ENCODE measurements around the gene LCP2.

Gene LCP2

DNA sequence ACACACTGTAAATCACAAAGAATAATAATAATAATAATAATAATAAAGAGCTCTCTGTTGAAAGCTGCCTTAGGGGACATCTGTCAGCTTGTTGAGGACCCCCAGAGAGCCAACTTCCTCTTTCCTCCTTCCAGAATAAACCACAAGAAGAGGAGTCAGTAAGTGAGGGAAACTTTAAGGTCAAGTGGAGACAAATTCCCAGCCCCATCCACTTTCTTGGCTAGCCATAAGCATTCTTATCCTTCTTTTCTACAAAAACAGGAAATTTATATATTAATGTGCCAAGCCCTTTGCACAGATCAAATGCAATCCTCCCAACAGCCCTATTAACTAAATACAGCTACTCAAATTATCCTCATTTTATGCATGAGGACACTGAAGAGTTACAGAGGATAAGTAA lies 74.2 kb downstream of the LCP2 start:
- no peak overlapping the region for H3K4me3 ChIP-seq (ENCODE audit: low read length)

DNA sequence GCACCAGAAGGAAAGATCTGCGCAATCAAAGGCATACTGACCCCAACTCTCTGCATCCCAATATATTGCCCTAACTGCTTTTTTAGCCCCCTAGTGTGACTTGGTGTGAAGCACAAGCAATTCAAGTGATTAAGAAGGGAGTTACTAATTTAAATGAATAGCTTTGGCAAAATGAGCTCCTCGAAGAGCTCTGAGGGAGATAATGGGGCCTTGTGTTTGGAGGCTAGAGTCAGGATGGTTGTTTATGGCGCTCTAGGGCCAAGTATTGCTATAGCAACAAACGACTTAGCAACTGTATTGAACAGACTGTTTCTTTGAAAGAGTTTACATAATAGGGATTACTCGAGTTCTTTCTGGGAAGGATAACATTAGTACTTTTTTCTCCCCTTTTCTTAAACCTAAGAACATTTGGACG lies 76.2 kb downstream of the LCP2 start:
- Histone ChIP-seq H3K9me3 (ENCODE audit: insufficient read depth, low read depth, low read length) (no peaks in the 10 kb centered on the region), H3K27ac (ENCODE audit: low read depth, low read length) (no peak overlapping the region), H3K4me1 (ENCODE audit: insufficient read depth, low read length) (peaks cover 28% of the 10 kb centered on the region), H3K27me3 (ENCODE audit: insufficient read depth, low read length) (peaks cover 10% of the 10 kb centered on the region; the same call in 1 of the 2 replicates), H3K36me3 (ENCODE audit: insufficient read depth, low read length) (no peaks in the 10 kb centered on the region), H3K4me3 (ENCODE audit: low read length) (no peak overlapping the region), H3K9ac (ENCODE audit: low read depth, low read length) (no peak overlapping the region)
- 52% methylated on average over 6 of the region's 6 CpGs for WGBS

More for the DNA sequence above, 74.2 kb downstream of the LCP2 start:
- Histone ChIP-seq H3K4me1 (ENCODE audit: insufficient read depth, low read length) (peaks cover 28% of the 10 kb centered on the region), H3K27ac (ENCODE audit: low read depth, low read length) (no peak overlapping the region), H3K9ac (ENCODE audit: low read depth, low read length) (no peak overlapping the region), H3K27me3 (ENCODE audit: insufficient read depth, low read length) (0 out of 2 replicates have a peak, but pooled peaks cover 4% of the 10 kb centered on the region), H3K9me3 (ENCODE audit: insufficient read depth, low read depth, low read length) (no peaks in the 10 kb centered on the region), H3K36me3 (ENCODE audit: insufficient read depth, low read length) (no peaks in the 10 kb centered on the region)

DNA sequence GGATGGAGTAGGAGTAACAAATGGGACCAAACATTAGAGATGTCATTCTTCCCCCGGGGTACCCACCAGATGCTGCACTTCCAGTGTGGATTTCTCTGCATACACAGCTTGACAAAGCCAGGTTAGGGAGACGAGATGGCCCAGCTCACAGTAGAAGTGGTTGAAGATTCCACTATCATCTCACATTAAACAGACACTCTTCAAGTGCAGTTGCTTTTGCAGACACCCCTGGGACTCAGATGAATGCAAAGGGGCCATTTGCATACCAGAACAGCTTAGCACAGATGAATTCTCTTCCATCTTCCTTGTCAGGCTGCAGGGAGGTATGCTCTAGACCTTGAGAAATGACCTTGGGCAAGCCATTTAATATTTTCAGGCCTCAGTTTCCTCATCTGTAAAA lies 77.4 kb downstream of the LCP2 start:
- Histone ChIP-seq H3K4me3 (ENCODE audit: low read length) (no peak overlapping the region), H3K9ac (ENCODE audit: low read depth, low read length) (no peak overlapping the region), H3K27me3 (ENCODE audit: insufficient read depth, low read length) (peaks cover 10% of the 10 kb centered on the region; the same call in 1 of the 2 replicates), H3K9me3 (ENCODE audit: insufficient read depth, low read depth, low read length) (no peaks in the 10 kb centered on the region), H3K27ac (ENCODE audit: low read depth, low read length) (no peak overlapping the region), H3K4me1 (ENCODE audit: insufficient read depth, low read length) (peaks cover 28% of the 10 kb centered on the region), H3K36me3 (ENCODE audit: insufficient read depth, low read length) (no peaks in the 10 kb centered on the region)
- 84% methylated on average over 2 of the region's 2 CpGs for WGBS

- peaks cover 10% of the 10 kb centered on the region; the same call in 1 of the 2 replicates for H3K27me3 ChIP-seq (ENCODE audit: insufficient read depth, low read length)
- no peak overlapping the region for H3K27ac ChIP-seq (ENCODE audit: low read depth, low read length)
- H3K4me1 ChIP-seq (ENCODE audit: insufficient read depth, low read length): peaks cover 28% of the 10 kb centered on the region
- H3K36me3 ChIP-seq (ENCODE audit: insufficient read depth, low read length): no peaks in the 10 kb centered on the region
- WGBS: 89% methylated on average over 2 of the region's 2 CpGs
- H3K4me3 ChIP-seq (ENCODE audit: low read length): no peak overlapping the region
- H3K9ac ChIP-seq (ENCODE audit: low read depth, low read length): no peak overlapping the region
- H3K9me3 ChIP-seq (ENCODE audit: insufficient read depth, low read depth, low read length): no peaks in the 10 kb centered on the region
Observed at GRCh38 chr5:170219615-170220014, 78.0 kb downstream of the LCP2 start.

DNA sequence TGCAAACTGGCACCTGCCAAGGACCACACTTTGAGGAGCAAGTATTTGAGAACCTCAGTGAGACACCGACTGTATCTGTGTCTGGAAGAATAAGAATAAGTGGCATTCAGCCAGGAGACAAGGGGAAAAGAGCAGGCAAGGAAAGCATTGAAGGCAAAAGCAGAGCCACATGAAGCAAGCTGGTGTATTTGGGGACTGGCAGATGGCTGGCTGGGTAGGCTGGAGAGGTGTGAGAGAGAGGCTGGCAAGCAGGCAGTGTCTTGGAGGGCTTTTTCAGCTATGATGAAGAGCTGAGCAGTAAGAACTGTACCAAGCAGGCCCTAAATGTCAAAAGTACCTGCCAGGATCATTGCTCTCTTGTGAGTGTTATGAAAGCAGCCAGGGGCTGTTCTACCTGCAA lies 78.9 kb downstream of the LCP2 start:
- Histone ChIP-seq H3K4me1 (ENCODE audit: insufficient read depth, low read length) (peaks cover 24% of the 10 kb centered on the region), H3K27me3 (ENCODE audit: insufficient read depth, low read length) (peaks cover 10% of the 10 kb centered on the region; the same call in 1 of the 2 replicates), H3K9ac (ENCODE audit: low read depth, low read length) (no peak overlapping the region), H3K27ac (ENCODE audit: low read depth, low read length) (no peak overlapping the region), H3K4me3 (ENCODE audit: low read length) (no peak overlapping the region), H3K9me3 (ENCODE audit: insufficient read depth, low read depth, low read length) (no peaks in the 10 kb centered on the region), H3K36me3 (ENCODE audit: insufficient read depth, low read length) (no peaks in the 10 kb centered on the region)
- 84% methylated on average over 1 of the region's 1 CpG for WGBS

GRCh38 chr5:170217831-170218230 lies 79.7 kb downstream of the LCP2 start:
- no peak overlapping the region for H3K27ac ChIP-seq (ENCODE audit: low read depth, low read length)
- H3K27me3 ChIP-seq (ENCODE audit: insufficient read depth, low read length): peaks cover 10% of the 10 kb centered on the region; the same call in 1 of the 2 replicates
- H3K4me1 ChIP-seq (ENCODE audit: insufficient read depth, low read length): peaks cover 20% of the 10 kb centered on the region
- H3K9me3 ChIP-seq (ENCODE audit: insufficient read depth, low read depth, low read length): no peaks in the 10 kb centered on the region
- no peak overlapping the region for H3K9ac ChIP-seq (ENCODE audit: low read depth, low read length)
- H3K4me3 ChIP-seq (ENCODE audit: low read length): no peak overlapping the region
- H3K36me3 ChIP-seq (ENCODE audit: insufficient read depth, low read length): no peaks in the 10 kb centered on the region
- WGBS: 93% methylated on average over 5 of the region's 5 CpGs

DNA sequence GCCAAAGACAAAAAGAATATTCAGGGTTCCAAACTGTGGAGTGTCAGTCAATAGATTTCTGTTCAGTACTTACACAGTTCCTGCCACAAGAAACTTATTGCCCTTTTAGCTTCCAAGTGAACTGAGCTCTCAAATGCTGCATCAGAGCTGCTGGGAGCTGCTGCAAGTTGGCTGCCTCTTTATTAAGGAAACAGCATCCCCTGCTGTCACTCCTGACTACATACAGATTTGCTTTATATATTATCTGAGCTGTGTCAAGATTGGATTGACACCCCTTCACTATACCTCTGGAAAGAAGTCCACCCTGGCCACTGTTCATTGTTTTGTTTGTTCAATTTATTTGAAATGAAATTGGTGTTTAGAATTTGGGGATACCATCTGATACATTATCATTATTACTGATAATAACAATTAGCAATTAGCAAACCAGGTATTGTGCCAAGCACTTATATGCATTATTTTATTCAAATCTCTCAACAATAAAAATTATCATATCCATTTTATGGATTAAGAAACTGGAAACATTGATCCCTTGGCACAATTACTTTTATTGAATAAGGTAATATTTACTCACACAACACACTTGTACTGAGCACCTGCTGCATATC lies 81.2 kb downstream of the LCP2 start:
- H3K4me3 ChIP-seq (ENCODE audit: low read length): no peak overlapping the region
- peaks cover 15% of the 10 kb centered on the region for H3K4me1 ChIP-seq (ENCODE audit: insufficient read depth, low read length)
- no peaks in the 10 kb centered on the region for H3K9me3 ChIP-seq (ENCODE audit: insufficient read depth, low read depth, low read length)
- peaks cover 10% of the 10 kb centered on the region; the same call in 1 of the 2 replicates for H3K27me3 ChIP-seq (ENCODE audit: insufficient read depth, low read length)
- no peaks in the 10 kb centered on the region for H3K36me3 ChIP-seq (ENCODE audit: insufficient read depth, low read length)
- H3K27ac ChIP-seq (ENCODE audit: low read depth, low read length): no peak overlapping the region
- no peak overlapping the region for H3K9ac ChIP-seq (ENCODE audit: low read depth, low read length)

DNA sequence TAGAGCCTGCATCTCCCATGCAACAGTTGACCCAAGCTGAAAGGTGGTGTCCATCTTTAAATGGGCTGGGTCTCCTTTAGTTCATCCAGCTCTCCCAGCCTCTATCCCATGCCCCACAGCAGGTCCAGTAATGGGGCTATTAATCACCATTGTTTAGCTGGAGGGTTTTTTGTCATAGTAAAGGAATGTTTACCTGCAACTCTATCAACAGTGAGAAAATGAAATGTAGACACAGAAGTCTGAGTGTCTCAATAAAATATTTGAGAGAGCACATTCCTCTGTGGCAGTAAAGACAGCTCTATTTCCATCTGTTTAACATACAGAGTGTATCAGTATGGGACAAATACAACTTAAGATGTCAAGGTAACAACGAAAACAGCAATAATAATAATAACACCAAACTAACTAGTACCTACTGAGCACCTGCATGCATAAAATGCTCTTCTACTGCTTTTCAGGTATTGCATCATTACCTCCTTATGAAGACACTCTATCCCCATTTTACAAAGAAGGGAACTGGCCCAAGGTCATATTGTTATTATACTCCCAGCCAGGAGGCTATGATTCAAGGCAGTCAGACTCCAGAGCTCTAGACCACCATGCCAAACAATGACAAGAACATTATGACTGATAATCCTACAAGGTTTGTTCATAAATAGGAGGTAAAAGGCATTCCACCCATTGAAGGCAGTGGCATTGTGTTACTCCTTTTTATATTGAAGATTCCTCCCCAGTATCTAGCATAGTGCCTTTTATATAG lies 85.8 kb downstream of the LCP2 start:
- WGBS: 84% methylated on average over 1 of the region's 1 CpG
- Histone ChIP-seq H3K4me1 (ENCODE audit: insufficient read depth, low read length) (no peaks in the 10 kb centered on the region), H3K9me3 (ENCODE audit: insufficient read depth, low read depth, low read length) (no peaks in the 10 kb centered on the region; the same call in 1 of the 2 replicates)

DNA sequence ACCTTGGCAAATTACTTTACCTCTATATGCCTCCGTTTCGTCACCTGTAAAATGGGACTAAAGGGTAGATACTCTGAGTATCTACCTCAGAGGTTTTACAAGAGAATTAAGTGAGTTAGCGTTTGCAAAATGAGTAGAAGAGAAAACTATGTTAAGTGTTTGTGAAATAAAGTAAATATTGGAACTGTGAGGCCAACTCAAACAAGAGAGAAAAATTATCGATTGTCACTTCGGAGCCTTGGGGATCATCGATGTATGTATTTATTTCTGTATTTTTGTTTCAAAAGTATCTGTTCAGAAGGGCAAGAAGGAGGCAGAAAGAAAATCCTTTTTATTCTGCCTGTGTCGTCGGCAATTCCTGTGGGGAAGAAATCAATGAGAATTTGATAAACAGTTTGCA lies 90.6 kb downstream of the LCP2 start:
- H3K27ac ChIP-seq (ENCODE audit: low read depth, low read length): no peak overlapping the region
- H3K9ac ChIP-seq (ENCODE audit: low read depth, low read length): no peak overlapping the region
- 0 out of 2 replicates have a peak, but pooled peaks cover 4% of the 10 kb centered on the region for H3K4me1 ChIP-seq (ENCODE audit: insufficient read depth, low read length)
- H3K27me3 ChIP-seq (ENCODE audit: insufficient read depth, low read length): no peaks in the 10 kb centered on the region
- H3K36me3 ChIP-seq (ENCODE audit: insufficient read depth, low read length): no peaks in the 10 kb centered on the region
- no peak overlapping the region for H3K4me3 ChIP-seq (ENCODE audit: low read length)
- H3K9me3 ChIP-seq (ENCODE audit: insufficient read depth, low read depth, low read length): no peaks in the 10 kb centered on the region; the same call in 1 of the 2 replicates
- 90% methylated on average over 8 of the region's 8 CpGs for WGBS

More for the DNA sequence above, 85.8 kb downstream of the LCP2 start:
- H3K4me3 ChIP-seq (ENCODE audit: low read length): no peak overlapping the region
- H3K27me3 ChIP-seq (ENCODE audit: insufficient read depth, low read length): no peaks in the 10 kb centered on the region
- no peaks in the 10 kb centered on the region for H3K36me3 ChIP-seq (ENCODE audit: insufficient read depth, low read length)
- no peak overlapping the region for H3K9ac ChIP-seq (ENCODE audit: low read depth, low read length)
- no peak overlapping the region for H3K27ac ChIP-seq (ENCODE audit: low read depth, low read length)

- Histone ChIP-seq H3K9ac (ENCODE audit: low read depth, low read length) (no peak overlapping the region), H3K4me1 (ENCODE audit: insufficient read depth, low read length) (0 out of 2 replicates have a peak, but pooled peaks cover 4% of the 10 kb centered on the region), H3K27me3 (ENCODE audit: insufficient read depth, low read length) (no peaks in the 10 kb centered on the region), H3K27ac (ENCODE audit: low read depth, low read length) (no peak overlapping the region), H3K4me3 (ENCODE audit: low read length) (no peak overlapping the region), H3K36me3 (ENCODE audit: insufficient read depth, low read length) (no peaks in the 10 kb centered on the region), H3K9me3 (ENCODE audit: insufficient read depth, low read depth, low read length) (no peaks in the 10 kb centered on the region; the same call in 1 of the 2 replicates)
- 88% methylated on average over 3 of the region's 3 CpGs for WGBS
Observed at GRCh38 chr5:170206216-170206615, 91.4 kb downstream of the LCP2 start.

- Histone ChIP-seq H3K9me3 (ENCODE audit: insufficient read depth, low read depth, low read length) (no peaks in the 10 kb centered on the region), H3K27me3 (ENCODE audit: insufficient read depth, low read length) (no peaks in the 10 kb centered on the region), H3K27ac (ENCODE audit: low read depth, low read length) (no peak overlapping the region), H3K4me3 (ENCODE audit: low read length) (no peak overlapping the region), H3K4me1 (ENCODE audit: insufficient read depth, low read length) (0 out of 2 replicates have a peak, but pooled peaks cover 4% of the 10 kb centered on the region), H3K9ac (ENCODE audit: low read depth, low read length) (no peak overlapping the region), H3K36me3 (ENCODE audit: insufficient read depth, low read length) (no peaks in the 10 kb centered on the region)
- WGBS: 91% methylated on average over 5 of the region's 5 CpGs
Observed at GRCh38 chr5:170204202-170204601, 93.4 kb downstream of the LCP2 start.

All from HUES64 (cell line).